GM12878 (cell line): ENCODE measurements around the gene NDUFA13. TPM values are rescaled to one million over a fixed set of nuclear protein-coding genes. Genes with fewer than 3 reads are reported as not detected.
A peak's percentile ranks its signal among the peaks of the same experiment; 100 is the strongest.

Source experiments
- ATAC-seq: fragments of 200-7000 bp; cut with Tn5 transposase; 3 replicates; pipeline ENCODE4 v1.9.1; 2020; ENCODE audit warnings: mild to moderate bottlenecking, moderate library complexity
- BruUV-seq: library from RNA; stranded (reverse); fragments of 400-500 nt; replicated peaks from 2 replicates; lab custom pipeline; 2021; lab: Mats Ljungman, UMichigan
- CTCF ChIA-PET: fragments of 300-600 bp; sonication (Branson Sonifier 250); formaldehyde crosslinking; extraction: SDS; loops from one replicate; lab custom pipeline; 2021; ENCODE audit warnings: inconsistent platforms; lab: Yijun Ruan, JAX
- POLR2A ChIA-PET: fragments of 350-600 bp; formaldehyde crosslinking; extraction: SDS; loops from one replicate; lab custom pipeline; 2021; ENCODE audit warnings: inconsistent platforms; lab: Charles Lee
- RAD21 ChIA-PET: fragments of 300-600 bp; sonication (Branson Sonifier 250); formaldehyde crosslinking; loops from one replicate; lab custom pipeline; 2023; ENCODE audit warnings: antibody characterized with exemption; ENCODE audit not compliant: unreplicated experiment; lab: Charles Lee
- SMC1A ChIA-PET: fragments of 300-600 bp; sonication (Branson Sonifier 250); formaldehyde crosslinking; loops from one replicate; lab custom pipeline; 2023; ENCODE audit not compliant: unreplicated experiment, uncharacterized antibody; lab: Charles Lee
- DNase-seq: peaks from one replicate; pipeline ENCODE4 v3.0.0-alpha.2; 2011; ENCODE audit warnings: low read depth, low spot score
- FAIRE-seq: peaks from 3 replicates; lab custom pipeline; 2011; peaks lifted over from hg19 to GRCh38; lab: Jason Lieb, UNC
- H2AFZ ChIP-seq: 2 replicates; pipeline ENCODE4 v1.6.0; 2011; ENCODE audit warnings: low read depth, low read length, control low read depth; ENCODE audit not compliant: control insufficient read depth
- H3K27ac ChIP-seq: 2 replicates; pipeline ENCODE4 v1.5.1; 2011; ENCODE audit warnings: control low read depth; ENCODE audit not compliant: control insufficient read depth, insufficient read depth
- H3K27me3 ChIP-seq, 2 experiments: replicated peaks in 1 of 2; 2 replicates each; pipeline versions ENCODE4 v1.6.0 to v1.6.1; 2011; ENCODE audit warnings: low read length in 1 of 2; ENCODE audit not compliant: control insufficient read depth in 2 of 2, insufficient read depth in 2 of 2
- H3K36me3 ChIP-seq, 2 experiments: 2 replicates each; pipeline ENCODE4 v1.5.1; 2011; ENCODE audit warnings: low read length in 1 of 2; ENCODE audit not compliant: control insufficient read depth in 2 of 2, insufficient read depth in 2 of 2
- H3K4me1 ChIP-seq: 2 replicates; pipeline ENCODE4 v1.6.1; 2011; ENCODE audit warnings: mild to moderate bottlenecking, low read length, moderate library complexity, mixed read lengths; ENCODE audit not compliant: control insufficient read depth, insufficient read depth
- H3K4me2 ChIP-seq: 2 replicates; pipeline ENCODE4 v1.6.0; 2011; ENCODE audit warnings: control low read depth; ENCODE audit not compliant: control insufficient read depth, insufficient read depth
- H3K4me3 ChIP-seq: fragments of 200-600 bp; sonication (generic); 2 replicates; pipeline ENCODE4 v1.5.1; 2016
- H3K79me2 ChIP-seq: 2 replicates; pipeline ENCODE4 v1.6.0; 2011; ENCODE audit warnings: low read length; ENCODE audit not compliant: control insufficient read depth, insufficient read depth
- H3K9ac ChIP-seq: 2 replicates; pipeline ENCODE4 v1.8.0; 2011; ENCODE audit warnings: low read length, control low read depth, mixed read lengths; ENCODE audit not compliant: control insufficient read depth, insufficient read depth
- H3K9me3 ChIP-seq: replicated peaks from 3 replicates; pipeline ENCODE4 v1.5.1; 2011; ENCODE audit warnings: mild to moderate bottlenecking, low read length; ENCODE audit not compliant: control insufficient read depth, insufficient read depth
- H4K20me1 ChIP-seq: 2 replicates; pipeline ENCODE4 v1.6.0; 2011; ENCODE audit not compliant: control insufficient read depth, insufficient read depth
- BHLHE40 ChIP-seq, 2 experiments: fragments of 450-650 bp in 1 of 2; IDR thresholded peaks; 2 replicates each; pipeline ENCODE4 v1.6.1; 2011 to 2017; ENCODE audit warnings: low read depth in 2 of 2, borderline replicate concordance in 1 of 2, improper control_type of control experiment in 1 of 2, low read length in 1 of 2, mild to moderate bottlenecking in 1 of 2
- IKZF2 ChIP-seq, 2 experiments: fragments of 450-650 bp; IDR thresholded peaks; 2 replicates each; pipeline ENCODE4 v1.6.1; 2017; ENCODE audit warnings: mild to moderate bottlenecking in 2 of 2, moderate library complexity in 2 of 2
- NFYB ChIP-seq: IDR thresholded peaks from 2 replicates; pipeline ENCODE4 v1.6.1; 2011; ENCODE audit warnings: low read depth, mild to moderate bottlenecking, low read length, improper control_type of control experiment, moderate library complexity; ENCODE audit not compliant: insufficient read depth
- POLR2A ChIP-seq: IDR thresholded peaks from 2 replicates; pipeline ENCODE4 v1.6.1; 2011; ENCODE audit warnings: low read depth, mild to moderate bottlenecking, low read length
- SMARCA5 ChIP-seq: fragments of 450-650 bp; IDR thresholded peaks from 2 replicates; pipeline ENCODE4 v1.6.1; 2017; ENCODE audit warnings: mild to moderate bottlenecking
- WGBS: methylation state at CpG from one replicate; pipeline ENCODE4 v1.1.6; 2016; ENCODE audit warnings: low lambda C conversion rate; ENCODE audit not compliant: insufficient replicate concordance, insufficient coverage; ENCODE audit errors: missing lambda C conversion rate; 5-methylcytosine and 5-hydroxymethylcytosine counted together
- in situ Hi-C: fragments of 300-500 bp; cut with MboI; formaldehyde crosslinking; loops from 9 replicates; pipeline ENCODE4 v1.14.3; 2018; ENCODE audit warnings: mixed read lengths
- intact Hi-C: fragments of 100-400 bp; cut with micrococcal nuclease; formaldehyde crosslinking; loops from one replicate; pipeline ENCODE4 v1.14.2; 2022; ENCODE audit not compliant: unreplicated experiment
- polyA plus RNA-seq, 11 experiments: library from polyadenylated mRNA; depleted of rRNA in 4 of 11; unstranded in 6 of 11; stranded (reverse) in 5 of 11; fragments of >200 nt; fragmentation: Nextera tagmentation in 4 of 11; fragmentation: Illumina TruSeq in 1 of 11; extraction: Ambion mirVana in 4 of 11; extraction: Trizol in 1 of 11; gene quantifications; 1 replicate in 1 of 11; 2 replicates in 10 of 11; pipeline versions ENCODE4 v1.2.1 to v1.2.3, GENCODE V29; 2011 to 2016; ENCODE audit warnings: inconsistent platforms in 2 of 11, missing spikeins in 2 of 11, low read depth in 1 of 11
- total RNA-seq, 4 experiments: library from RNA; depleted of rRNA in 3 of 4; stranded (reverse); fragments of >200 nt in 3 of 4; fragmentation: Illumina TruSeq in 1 of 4; extraction: Trizol in 1 of 4; gene quantifications; 2 replicates each; pipeline versions ENCODE4 v1.2.1 to v1.2.3, GENCODE V29; 2013 to 2021

NDUFA13 gene
- total and polyA plus RNA-seq, 10 of the 15 experiments (the other 5 are each of a cell fraction or from before 2014, with no cell fraction given) = 224 to 586 (median 456) TPM

- Histone ChIP-seq H3K4me1 (no peaks in the 10 kb centered on the region), H3K4me2 (no peak overlapping the region), H3K27ac (no peak overlapping the region), H2AFZ (no peak overlapping the region), H3K4me3 (no peak overlapping the region), H3K79me2 (no peaks in the 10 kb centered on the region), H3K9ac (no peak overlapping the region), H3K36me3 (peaks cover 9 to 19% of the 10 kb centered on the region in 2 experiments), H3K9me3 (no peaks in the 10 kb centered on the region), H3K27me3 (no peaks in the 10 kb centered on the region), H4K20me1 (no peaks in the 10 kb centered on the region)
- ChIA-PET POLR2A (no interaction called here), SMC1A (no interaction called here), RAD21 (no interaction called here), CTCF (interaction anchor here (1.0 kb wide), 1 partner anchor 147 kb away, joined by 3 read pairs; no protein-coding TSS in a partner anchor)
- intact Hi-C loops (no loop called here), in situ Hi-C loops (no loop called here)
- BruUV-seq = no TSS peak
- DNase-seq = no peak
- 98% methylated on average over 11 of the region's 11 CpGs for WGBS
- TF ChIP-seq NFYB (no peak), SMARCA5 (no peak), BHLHE40 (IDR thresholded peaks at IDR 0.05; ENCODE audit: borderline replicate concordance in 1 of 2, low read depth in 2 of 2, low read length in 1 of 2) (no peak), POLR2A (peak; percentile 42; the same call in 1 of the 2 replicates)
- ATAC-seq = no peak
- no peak for FAIRE-seq
Observed at GRCh38 chr19:19508217-19508616, 7.8 kb upstream of the NDUFA13 start.

GRCh38 chr19:19510432-19510831 is 5.6 kb upstream of the NDUFA13 start:
- H3K9ac ChIP-seq = no peak overlapping the region
- peaks cover 2 to 7% of the 10 kb centered on the region in 2 experiments for H3K36me3 ChIP-seq
- no peak for DNase-seq
- 87% methylated on average over 6 of the region's 6 CpGs for WGBS
- H3K4me3 ChIP-seq = no peak overlapping the region
- ChIA-PET RAD21 (no interaction called here), POLR2A (interaction anchor here (1.2 kb wide), 1 partner anchor 18 kb away, joined by 3 read pairs; no protein-coding TSS in a partner anchor), CTCF (no interaction called here), SMC1A (no interaction called here)
- intact Hi-C loops = no loop called here
- ATAC-seq = peak; percentile 11; the same call in 1 of the 3 replicates
- no peak overlapping the region for H3K4me2 ChIP-seq
- no TSS peak for BruUV-seq
- no peaks in the 10 kb centered on the region for H3K27me3 ChIP-seq
- H4K20me1 ChIP-seq = no peaks in the 10 kb centered on the region
- H2AFZ ChIP-seq = no peak overlapping the region
- H3K27ac ChIP-seq = no peak overlapping the region
- no peaks in the 10 kb centered on the region for H3K4me1 ChIP-seq
- TF ChIP-seq IKZF2 (IDR thresholded peaks at IDR 0.05) (no peak), POLR2A (0 out of 2 replicates have a peak, but pooled peaks have one; percentile 61)
- FAIRE-seq = no peak
- no peaks in the 10 kb centered on the region; the same call in 1 of the 2 replicates for H3K79me2 ChIP-seq
- H3K9me3 ChIP-seq = no peaks in the 10 kb centered on the region
- in situ Hi-C loops = no loop called here
